ENCODE measurements around the gene CDH13.
"Not testable (repeated sequence)": the region's sequence is repeated elsewhere in the genome, so short reads cannot be mapped to it uniquely, and the experiment has no call there.

The CDH13 gene

DNA sequence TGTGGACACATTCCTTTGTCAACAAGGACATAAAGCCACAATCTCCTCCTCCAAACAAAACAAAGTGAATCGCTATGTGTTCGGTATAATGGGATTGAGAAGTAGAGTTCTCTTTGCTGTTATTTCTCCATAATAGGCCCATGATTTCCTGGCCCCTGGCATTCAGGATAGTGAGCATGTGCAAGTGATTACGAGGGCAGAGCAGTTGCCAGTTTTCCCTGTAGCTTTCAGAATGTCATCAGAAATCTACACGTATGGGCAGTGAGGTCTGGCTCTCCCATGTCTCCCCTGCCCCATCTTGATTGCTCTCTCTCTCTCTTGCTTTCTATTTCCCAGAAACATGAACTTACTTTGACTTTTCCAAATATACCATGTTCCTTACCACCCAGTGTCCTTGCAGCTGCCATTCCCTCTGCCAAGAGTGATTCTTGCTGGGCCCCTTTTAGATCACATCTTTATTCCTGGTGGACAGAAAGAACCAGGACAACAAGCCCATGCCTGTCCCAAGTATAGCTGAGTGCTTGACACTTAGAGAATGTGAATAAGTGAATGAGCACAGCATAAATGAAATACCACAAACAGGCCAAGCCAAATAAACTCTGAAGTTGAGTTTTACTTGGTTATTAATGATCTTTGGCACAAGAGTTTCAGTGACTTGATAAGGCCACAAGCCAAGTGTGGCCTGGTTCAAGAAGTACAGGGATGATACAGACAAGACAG is 273.1 kb downstream of the CDH13 start:
- DNase-seq: no peak

DNA sequence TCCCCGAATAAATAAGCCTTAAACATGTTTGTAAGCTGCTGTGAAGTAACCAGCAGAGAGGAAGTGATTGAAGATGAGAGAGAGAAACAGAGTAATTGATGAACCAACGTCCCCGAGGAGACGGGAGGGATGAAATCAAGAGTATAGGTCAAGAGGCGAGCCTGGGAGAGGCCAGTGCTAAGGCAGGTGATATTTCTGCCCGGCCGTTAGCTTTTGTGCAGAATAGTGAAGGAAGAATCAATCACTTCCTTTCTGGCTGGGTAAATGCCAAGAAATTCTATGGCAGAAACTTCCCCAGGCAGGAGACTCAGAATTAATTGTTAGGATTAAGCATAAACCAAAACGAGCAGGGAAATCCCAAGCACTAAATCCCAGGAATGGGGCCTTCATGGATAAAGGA is 273.8 kb downstream of the CDH13 start:
- DNase-seq: no peak

DNA sequence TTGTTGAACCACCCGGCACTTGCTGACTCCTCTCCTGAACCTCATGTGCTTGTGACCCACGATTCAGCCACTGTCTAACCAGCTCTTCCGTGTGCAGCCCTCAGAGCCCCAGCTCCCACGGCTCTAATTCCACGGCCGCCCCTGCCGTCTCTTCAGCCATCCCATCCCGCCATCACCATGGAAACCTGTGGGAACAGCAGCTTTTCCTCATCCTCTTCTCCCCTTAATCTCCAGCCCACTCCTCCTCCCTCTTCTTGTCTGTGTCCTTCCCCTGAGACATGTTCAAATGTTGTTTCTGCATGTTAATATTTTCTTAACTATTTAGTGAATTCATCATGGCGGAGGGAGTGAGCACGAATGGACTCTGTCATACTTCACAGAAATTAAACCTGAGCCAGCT is 285.2 kb downstream of the CDH13 start:
- no peak for DNase-seq

DNA sequence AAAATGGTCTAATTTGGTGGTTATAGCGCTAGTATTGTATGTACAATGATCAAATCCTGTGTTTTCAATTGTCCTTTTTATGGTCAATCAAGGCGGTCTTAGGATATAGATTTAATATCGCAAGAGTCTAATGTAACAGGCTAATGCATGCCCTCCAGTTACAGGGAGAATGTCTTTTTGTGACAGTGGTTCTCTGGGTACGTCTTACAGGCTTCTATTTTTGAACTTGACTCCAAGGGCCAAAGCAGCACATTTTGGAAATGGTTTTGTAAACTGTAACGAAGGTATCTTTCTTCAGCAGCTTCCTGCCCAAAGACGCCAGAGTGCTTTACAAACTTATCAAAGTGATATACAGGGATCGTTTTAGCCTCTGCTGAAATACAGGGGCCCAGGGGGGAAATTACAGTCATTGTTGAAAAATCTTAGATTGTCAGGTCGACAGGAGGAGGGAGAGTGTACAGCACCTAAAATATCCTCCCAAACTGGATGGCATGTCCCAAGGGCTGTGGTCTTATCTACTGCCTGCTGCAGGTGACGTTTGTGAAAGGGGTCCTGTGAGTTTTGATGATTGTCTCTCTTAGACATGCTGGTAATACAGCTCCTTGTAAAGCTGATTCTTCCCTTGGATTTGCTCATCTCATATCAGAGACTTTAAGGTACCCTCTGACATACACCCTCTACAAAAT is 288.5 kb downstream of the CDH13 start:
- no peak for DNase-seq

DNA sequence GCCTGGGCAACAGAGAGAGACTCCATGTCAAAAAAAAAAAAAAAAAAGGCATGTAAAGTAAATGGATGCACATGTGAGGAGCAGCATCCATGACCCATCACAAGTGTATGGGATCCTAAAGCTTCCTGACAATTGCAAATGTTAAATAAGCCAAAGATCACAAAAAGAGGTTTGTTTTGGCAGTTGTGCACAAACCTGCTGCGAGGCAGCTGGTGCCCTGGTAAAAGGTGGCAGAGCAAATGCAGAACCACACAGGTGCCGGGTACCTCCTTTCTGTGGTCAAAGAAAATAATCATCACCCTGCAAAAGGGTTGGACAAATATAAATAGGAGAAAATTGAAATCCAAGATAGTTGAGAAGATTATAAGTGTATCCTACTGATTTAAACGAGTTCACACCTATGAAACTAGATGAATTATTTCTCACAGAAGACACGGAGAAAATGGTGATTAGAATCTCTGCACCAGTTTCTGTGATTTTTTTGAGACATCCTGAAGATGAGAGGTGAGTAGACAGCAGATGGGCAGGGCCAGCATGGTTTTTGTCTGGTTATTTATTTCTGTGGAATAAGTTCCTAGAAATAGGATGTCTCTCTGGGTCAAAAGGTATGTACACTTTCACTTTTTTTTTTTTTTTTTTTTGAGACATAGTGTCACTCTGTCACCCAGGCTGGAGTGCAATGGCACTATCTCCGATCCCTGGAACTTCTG is 291.3 kb downstream of the CDH13 start:
- no peak for DNase-seq

DNA sequence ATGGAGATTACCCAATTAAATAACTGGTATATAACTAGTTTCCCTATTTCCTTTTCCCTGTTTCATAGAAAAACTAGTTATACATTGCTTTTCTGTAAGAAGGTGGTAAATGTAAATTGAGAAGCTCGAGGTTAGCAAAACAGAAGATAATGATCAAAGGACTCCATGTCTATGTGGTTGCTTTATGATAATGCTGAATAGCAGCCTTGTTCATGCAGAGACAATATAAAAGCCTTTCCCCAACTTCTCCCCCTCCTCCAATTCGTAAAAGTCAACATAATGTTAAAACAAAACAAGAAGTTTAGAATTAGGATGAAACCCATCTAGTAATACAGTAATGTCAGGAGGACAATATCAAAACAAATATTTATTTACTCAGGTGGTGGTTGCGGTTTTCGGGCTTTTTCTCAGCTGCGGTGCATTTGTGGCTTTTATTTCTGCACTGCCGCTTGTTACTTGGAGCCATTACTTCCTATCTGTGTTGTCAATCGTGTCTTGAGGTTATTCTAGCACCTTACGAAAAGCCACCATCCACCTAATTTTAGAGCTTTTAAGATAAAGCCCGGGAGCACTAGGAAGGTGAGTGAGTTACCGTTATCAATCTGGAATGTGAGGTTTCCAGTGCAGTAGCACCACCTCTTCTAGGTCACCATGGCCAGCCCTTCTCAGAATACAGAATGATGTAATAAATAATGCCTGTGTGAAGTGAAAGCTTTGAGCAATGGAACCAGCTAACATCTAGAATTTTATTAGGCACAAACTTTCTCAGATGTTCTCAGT is 297.5 kb downstream of the CDH13 start:
- DNase-seq: no peak

DNA sequence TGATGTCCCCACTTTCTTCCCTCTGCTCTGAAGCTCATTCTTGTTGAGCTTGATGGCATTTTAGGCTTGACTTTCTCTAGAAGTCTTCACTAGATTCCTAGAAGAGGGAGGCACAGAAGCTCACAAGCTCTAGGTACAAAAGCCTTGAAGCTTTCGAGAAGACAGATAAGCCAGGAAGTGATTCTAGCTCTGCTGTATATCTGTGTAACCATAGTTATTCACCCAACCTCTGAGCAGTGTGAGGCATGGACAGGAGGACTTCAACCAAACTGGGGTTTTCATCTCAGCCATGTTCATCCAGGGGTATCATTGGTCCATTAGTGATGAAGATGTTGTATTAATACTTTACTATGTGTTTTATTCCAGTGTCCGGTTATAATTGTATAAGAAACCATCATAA is 299.7 kb downstream of the CDH13 start:
- no peak for DNase-seq

DNA sequence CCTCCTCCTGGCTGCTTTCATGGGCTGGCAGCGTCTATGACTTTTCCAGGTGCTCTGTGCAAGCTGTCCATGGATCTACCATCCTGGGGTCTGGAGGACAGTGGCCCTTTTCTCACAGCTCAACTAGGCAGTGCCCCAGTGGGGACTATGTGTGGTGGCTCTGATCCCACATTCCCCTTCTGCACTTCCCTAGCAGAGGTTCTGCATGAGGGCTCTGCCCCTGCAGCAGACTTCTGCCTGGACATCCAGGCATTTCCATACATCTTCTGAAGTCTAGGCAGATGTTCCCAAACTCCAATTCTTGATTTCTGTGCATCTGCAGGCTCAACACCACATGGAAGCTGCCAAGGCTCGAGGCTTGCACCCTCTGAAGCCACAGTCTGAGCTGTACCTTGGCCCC is 307.2 kb downstream of the CDH13 start:
- DNase-seq: not testable (repeated sequence)

DNA sequence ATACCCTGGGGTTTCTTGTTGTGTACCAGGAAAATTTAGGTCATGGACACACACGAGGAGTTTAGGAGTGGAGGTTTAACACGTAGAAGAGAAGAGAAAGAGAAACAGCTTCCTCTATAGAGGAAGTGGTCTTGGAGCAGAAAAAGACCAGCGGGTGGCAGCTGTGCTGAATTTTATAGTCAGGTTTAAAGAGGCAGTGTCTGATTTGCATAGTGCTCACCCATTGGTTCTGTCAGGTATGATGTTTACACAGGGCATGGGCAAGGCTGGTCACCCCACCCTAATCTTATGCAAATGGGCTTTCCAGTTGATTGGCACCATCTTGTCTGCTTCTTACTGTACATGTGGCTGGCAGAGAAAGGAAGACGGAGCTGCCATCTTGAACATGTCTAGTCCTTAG is 309.0 kb downstream of the CDH13 start:
- no peak for DNase-seq

DNA sequence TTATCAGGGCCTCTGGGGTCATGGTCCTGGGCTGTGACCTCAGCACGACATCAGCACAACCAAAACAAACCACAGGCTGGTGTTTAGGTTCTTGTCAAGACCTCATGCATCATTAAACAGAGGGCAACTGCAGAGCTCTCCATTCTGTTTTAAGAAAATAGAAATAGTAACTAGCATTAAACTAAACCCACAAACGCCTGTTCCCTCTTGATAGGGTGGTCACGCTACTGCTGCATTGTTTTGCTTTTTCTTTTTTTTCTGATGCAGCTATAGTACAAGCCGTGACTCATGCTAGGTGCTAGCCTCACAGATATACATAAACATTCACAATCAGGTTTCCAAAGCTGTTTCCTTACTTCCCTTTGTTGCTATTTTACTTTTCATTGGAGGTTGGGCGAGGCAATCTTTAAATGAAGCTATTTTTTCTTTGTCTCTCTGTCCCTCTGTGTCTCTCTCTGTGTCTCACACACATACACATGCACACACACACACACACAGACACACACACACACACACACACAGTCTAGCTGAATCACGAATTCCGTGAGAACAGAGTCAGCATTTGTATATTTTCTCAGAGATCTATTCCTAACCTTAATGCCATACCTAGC is 310.3 kb downstream of the CDH13 start:
- no peak for DNase-seq

DNA sequence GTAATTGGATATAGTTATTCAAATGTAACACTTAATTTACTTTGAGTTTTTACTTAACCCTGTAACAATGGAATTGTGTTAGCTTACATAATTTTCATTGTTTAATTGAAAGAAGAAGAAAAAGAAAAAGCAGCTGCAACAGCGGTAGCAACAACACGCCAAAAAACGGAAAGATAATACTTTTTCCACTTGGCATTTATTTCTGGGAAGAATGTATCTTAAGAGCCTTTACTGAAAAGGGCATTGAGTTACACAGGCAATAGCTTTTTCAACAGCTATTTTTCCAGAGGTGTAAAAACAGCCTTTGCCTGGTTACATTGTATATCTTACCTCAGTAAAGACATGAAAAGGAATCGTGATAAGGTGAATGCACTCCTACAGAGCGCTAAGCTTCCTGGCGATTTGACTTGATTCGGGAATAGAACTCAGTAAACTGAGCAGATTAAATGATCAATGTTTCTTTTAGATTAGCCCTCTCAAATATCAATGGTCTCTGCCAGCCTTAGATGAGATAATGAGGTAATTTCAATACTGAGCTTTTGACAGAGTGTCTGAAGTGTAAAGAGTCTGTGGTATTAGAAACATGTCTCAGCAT is 311.3 kb downstream of the CDH13 start:
- DNase-seq: no peak

DNA sequence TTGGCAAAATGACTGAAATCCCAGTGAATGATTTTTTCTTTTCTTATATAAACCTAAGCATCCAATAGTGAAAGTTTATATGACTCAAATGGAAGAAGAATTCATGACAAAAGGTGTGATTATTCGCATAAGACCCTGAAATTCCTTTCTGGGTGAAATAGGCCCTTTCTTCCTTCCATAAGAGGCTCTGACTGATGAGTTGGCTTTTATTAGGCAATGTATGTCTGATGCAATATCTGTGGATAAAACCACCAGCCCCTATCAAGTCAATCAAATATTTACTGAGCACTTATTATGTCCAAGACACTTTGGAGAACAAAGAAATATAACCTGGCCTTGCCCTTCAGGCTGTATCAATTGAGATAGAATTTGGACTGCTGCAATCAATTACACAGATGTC is 316.6 kb downstream of the CDH13 start:
- DNase-seq: no peak

DNA sequence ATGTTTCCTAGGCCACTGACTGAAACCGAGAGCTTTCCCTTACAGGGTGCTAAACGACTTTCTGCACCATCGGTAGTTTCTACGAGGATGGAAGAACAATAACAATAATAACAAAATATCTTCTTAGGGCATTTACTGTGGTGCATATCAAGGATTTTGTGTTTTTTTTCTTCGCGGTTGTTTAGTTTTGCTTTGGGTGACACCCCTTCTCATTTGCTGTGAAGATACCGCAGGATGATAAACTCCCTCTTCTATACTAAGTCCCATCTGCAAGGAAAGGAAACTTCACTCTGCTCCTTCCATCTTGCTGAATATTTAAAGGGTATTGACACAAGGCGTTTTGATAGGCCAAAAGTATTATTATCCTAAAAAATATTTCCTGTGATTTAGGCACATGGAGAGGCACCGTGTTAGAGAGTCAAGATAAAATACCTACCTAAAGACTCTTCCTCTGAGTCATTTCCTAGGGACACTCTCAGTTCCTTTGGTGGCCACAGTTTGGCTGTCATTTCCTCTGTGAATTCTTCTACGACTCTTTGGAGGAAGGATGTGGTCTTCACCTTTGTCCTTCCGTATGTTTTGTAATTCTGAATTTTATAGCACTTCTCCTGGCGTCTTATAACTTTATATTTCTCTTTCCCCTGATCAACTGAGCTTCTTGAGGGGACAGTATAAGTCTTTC is 318.8 kb downstream of the CDH13 start:
- no peak for DNase-seq

DNA sequence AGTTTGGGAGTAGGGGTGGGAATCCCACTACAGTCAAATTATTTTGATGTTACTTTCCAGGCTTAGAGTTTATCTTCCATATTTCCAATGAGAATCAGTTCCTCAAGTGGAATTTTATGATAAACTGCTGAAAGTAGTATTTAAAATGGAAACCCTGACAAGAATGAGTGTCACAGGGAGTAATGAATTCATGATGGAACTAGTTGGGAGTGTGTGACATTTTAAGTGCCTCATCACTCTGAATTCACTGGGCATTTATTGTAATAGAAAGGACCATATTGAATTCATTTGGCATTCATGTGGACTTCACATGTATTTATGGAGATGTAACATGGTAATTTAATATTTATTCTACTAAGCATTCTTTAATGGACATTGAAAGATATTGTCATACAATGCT is 320.9 kb downstream of the CDH13 start:
- no peak for DNase-seq

DNA sequence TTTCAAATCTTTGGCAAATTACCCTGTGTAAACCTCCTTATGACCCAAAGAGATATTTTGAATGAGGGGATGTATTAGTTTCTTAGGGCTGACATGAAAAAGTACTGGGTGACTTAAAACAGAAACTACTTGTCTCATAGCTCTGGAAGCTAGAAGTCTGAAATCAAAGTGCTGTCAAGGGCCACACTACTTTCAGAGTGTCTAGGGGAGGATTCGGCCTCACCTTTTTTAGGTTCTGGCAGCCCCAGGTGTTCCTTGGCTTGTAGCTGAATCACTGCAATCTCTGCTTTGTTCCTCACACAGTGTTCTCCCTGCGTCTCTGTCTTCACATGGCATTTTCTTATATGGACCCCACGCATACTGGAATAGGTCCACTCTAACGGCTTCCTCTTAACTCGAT is 322.2 kb downstream of the CDH13 start:
- no peak for DNase-seq

DNA sequence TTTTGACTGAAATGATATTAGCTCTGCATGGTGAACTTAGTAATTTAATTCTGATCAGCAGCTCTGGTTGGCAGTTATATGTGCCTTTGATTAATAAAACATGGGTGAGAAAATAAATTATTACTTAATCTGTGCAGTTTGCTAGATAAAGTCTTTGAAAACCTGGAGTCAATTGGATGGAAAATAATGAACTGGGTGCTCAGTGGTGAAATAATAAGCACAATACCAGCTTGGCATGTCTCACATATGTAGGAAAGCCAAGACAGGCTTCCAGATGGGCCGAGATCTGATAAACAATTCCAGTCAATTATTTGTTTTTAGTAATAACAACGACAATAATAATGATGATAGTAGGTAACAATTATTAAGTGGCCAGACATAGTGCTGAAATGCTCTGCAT is 326.7 kb downstream of the CDH13 start:
- DNase-seq: no peak

DNA sequence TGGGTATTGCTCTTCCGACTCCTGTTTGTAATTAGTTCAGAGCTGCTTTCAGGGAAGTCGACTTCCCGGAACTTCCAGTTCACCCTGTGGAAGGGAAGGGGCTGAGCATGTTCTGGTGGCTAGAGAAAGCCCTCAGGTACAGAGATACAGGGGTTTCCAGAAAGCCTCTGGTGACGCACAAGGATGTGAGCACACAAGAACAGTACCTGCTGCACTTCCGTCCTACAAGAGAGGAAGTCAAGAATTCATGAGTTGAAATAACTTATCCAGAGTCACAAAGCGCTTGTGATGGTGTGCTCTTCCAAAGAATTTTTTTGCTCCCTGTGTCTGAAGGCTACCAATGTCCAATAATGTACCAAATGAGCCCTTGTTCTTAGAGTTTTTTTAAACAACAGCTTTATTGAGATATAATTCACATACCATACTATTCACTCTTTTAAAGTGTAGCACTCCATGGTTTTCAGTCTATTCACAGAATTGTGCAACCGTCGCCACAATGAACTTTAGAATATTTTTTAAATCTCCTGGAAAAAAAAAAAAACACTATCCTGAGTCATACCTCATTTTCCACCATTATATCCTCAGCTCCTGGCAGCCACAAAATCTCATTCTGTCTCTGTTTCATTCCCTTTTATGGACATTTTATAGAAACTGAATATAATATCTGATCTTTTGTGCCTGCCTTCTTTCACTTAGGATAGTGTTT is 327.6 kb downstream of the CDH13 start:
- no peak for DNase-seq

DNA sequence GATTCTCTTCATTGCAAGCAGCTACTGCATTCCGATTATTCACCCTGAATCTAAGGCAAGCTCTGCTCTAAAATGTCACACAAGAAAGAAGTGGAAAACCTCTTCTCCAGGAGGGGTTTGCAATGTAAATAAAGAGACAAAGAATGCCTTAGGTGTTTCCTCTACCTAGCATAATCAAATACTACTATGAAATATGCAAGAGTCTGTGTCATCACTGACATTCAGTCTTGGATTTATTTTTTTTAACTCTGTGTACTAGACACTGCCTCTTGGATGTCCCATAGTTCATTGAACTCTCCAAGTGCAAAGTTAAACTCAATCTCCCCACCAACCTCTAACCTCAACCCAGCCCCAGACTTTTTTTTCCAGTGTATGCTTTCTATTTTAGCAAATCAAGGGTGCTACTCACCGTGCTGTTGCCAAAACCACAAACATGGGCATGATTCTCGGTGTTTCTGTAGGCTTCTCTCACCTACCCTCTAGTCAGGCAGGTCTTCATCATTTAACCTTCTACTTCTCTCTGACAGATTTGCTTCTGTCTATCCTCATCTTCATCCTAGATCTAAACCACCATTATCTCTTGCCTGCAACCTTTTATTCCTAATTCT is 329.1 kb downstream of the CDH13 start:
- DNase-seq: no peak

DNA sequence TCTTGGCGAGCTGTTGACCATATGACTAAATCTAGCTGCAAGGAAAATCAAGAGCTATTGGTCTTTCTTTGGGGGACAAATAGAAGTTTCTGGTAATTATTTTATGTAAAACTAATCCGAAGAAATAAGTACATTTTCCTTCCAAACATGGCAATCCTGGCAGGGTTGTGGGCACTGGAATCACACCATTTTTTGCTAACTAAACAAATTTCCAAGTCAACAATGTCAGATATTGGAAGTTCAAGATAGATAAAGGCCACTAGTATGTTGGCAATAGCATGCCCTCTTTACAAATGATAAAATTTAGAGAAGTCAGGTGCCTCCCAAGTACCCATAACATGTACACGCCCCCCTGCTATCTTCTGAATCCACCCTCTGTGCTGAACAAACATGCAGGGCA is 330.4 kb downstream of the CDH13 start:
- DNase-seq: no peak

DNA sequence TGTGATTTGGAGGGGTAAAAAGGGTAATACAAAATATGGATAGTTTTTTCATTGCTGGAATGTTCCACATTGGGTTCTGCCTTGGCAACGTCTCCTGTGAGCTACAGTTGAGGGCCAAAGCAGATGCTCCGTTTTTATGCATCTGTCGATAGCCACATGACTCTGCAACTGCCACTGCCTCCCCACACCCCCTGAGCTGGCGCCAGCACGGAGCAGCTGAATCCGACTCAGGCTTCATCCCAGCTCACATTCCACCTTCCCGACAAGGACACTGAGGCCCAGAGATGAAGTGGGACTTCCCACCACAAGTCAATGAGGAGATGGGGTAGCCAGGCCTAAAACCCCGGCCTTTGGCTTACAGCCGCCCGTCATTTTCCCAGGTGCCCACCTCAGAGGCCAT is 334.1 kb downstream of the CDH13 start:
- no peak for DNase-seq

DNA sequence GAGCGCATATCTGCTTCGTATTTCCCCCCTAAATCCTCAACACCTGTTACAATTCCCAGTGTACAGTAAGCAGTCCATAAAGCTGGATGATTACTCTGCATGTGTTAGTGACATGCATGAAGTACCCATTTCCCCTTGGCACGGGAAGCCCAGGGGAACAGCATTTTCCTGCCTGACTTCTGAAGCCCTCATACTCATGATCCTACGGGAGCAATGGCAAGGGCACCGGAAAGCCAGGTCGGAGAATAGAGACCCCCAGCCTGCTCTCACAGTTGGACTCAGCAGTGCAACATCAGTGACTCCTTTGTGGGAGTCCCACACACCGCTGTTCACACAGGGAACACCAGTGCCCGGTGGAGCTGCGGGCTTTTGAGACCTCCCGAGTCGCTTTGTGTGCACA is 336.9 kb downstream of the CDH13 start:
- no peak for DNase-seq

Measured in activated effector memory CD4-positive, alpha-beta T cell treated with Interleukin-2 at 50 U/mL for 16 hours (primary cell).